HG03064 (cell line): ENCODE measurements around the gene CELSR1.

Experiments used
- ATAC-seq: cut with Tn5 transposase; IDR thresholded peaks from one replicate; pipeline ENCODE4 v1.9.1; 2021; ENCODE audit warnings: low read depth; ENCODE audit not compliant: unreplicated experiment

Gene CELSR1

GRCh38 chr22:46450931-46451561 is 86.4 kb downstream of the CELSR1 start:
- ATAC-seq, result no peak

GRCh38 chr22:46449974-46450745 is 87.3 kb downstream of the CELSR1 start:
- no peak for ATAC-seq

GRCh38 chr22:46449116-46449691 is 88.2 kb downstream of the CELSR1 start:
- no peak for ATAC-seq

- no peak for ATAC-seq
Observed at GRCh38 chr22:46448333-46448732, 89.1 kb downstream of the CELSR1 start.

- no peak for ATAC-seq
Observed at GRCh38 chr22:46447906-46448305, 89.5 kb downstream of the CELSR1 start.

- no peak for ATAC-seq
Observed at GRCh38 chr22:46446799-46447198, 90.6 kb downstream of the CELSR1 start.

- ATAC-seq, result no peak
Observed at GRCh38 chr22:46445771-46446420, 91.5 kb downstream of the CELSR1 start.

GRCh38 chr22:46444390-46444854 is 93.0 kb downstream of the CELSR1 start:
- no peak for ATAC-seq

GRCh38 chr22:46443850-46444389 is 93.5 kb downstream of the CELSR1 start:
- ATAC-seq, result no peak

GRCh38 chr22:46442217-46442853 is 95.1 kb downstream of the CELSR1 start:
- no peak for ATAC-seq

GRCh38 chr22:46439576-46440465 is 97.6 kb downstream of the CELSR1 start:
- ATAC-seq, result no peak

GRCh38 chr22:46439111-46439510 is 98.3 kb downstream of the CELSR1 start:
- no peak for ATAC-seq

- no peak for ATAC-seq
Observed at GRCh38 chr22:46437671-46438440, 99.6 kb downstream of the CELSR1 start.

- ATAC-seq, result no peak
Observed at GRCh38 chr22:46436595-46437175, 100.7 kb downstream of the CELSR1 start.

- no peak for ATAC-seq
Observed at GRCh38 chr22:46433318-46433717, 104.1 kb downstream of the CELSR1 start.

GRCh38 chr22:46432164-46433068 is 105.0 kb downstream of the CELSR1 start:
- ATAC-seq, result no peak
